ENCODE results near the gene SLC36A4.
"Not testable (repeated sequence)": the region's sequence is repeated elsewhere in the genome, so short reads cannot be mapped to it uniquely, and the experiment has no call there.

Gene SLC36A4

DNA sequence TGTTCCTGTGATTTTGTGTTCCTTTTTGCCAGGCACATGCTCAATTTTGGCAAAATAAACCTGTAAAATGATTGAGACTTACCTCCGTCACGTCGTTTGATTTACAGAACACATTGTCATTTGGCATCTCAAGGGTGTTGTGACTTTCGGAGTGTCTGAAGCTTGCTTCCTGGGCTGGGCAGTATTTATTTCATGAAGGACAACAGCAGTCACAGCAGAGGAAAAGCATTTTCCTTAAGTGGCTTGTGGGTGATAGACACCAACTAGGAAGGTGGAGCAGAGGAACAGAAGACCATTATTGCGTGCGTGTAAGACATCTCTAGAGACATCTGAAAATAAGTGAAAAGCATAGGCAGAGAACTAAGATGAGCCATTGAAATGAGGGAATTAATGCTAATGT is 80.2 kb downstream of the SLC36A4 start:
- no peak for DNase-seq

DNA sequence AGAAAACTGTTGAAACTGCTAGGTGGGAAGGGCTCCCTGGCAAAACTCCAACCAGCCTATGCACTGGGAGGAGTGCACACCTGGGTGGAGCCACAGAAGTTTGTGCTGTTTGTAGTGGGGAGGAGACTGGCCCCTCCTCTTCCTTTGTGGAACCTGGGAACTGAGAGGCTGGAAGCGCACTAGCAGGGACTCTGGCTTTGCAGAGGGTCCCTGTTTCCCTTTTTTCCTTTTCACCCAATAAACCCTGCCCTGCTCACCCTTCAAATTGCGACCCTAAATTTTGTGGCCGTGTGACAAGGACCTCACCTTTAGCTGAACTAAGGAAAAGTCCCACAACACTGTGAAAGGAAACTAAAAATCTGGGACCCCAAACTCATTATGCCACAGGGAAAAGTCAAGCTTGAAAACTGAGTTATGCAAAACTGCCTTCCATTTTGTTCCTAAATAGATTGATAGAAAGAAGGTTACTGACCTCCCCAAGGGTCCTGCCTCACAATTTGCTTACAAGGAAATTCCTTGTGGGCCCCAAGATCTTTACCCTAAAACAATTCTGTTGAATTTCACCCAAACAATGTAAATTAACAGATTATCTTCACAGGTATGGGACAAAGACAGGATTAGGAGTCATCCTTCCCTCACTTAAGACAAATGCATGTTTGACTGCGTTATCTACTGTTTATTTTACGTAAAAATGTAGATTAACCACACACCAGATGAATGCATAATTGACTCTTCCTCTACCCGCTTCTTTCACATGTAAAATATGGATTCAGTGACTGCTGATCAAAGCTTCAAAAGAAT is 81.0 kb downstream of the SLC36A4 start:
- DNase-seq: no peak

DNA sequence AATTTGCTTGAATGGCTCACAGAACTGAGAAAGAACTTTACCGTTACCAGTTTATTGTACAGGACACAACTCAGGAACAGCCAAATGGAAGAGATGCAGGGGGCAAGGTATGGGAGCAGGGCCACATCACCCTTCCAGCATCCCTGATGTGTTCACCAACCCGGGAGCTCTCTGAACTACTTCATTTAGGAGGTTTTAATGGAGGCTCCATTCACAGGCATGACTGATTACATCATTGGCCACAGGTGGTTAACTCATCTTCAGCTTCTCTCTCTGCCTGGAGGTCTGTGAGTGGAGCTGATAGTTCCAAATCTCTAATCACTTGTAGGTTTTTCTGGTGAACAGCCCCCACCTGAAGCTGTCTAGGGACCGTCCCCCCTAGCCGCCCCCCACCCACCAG is 83.5 kb downstream of the SLC36A4 start:
- no peak for DNase-seq

DNA sequence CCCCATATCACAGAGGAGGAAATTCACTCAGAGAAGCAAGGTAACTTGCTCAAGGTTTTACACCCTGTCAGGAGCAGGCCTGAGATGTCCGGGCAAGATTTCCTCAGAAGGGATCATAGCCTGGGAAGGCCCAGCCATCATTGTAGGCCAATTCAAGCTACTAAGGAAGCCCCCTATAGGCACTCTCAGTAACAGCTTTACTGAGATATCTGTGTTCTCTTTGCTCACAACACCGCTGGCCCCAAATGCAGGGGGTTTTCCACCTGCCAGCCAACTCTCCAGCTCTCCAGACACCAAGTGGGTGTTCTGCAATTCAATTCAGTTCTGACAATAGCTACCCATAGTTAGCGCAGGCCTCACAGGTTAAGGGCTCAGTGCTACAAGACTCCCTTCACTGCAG is 84.0 kb downstream of the SLC36A4 start:
- DNase-seq: no peak

DNA sequence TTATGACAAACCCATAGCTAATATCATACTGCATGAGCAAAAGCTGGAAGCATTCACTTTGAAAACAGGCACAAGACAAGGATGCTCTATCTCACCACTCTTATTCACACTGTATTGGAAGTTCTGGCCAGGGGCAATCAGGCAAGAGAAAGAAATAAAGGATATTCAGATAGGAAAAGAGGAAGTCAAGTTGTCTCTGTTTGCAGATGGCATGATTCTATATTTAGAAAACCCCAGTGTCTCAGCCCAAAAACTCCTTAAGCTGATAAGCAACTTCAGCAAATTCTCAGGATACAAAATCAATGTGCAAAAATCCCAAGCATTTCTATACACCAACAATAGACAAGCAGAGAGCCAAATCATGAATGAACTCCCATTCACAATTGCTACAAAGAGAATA is 86.6 kb downstream of the SLC36A4 start:
- DNase-seq: not testable (repeated sequence)

DNA sequence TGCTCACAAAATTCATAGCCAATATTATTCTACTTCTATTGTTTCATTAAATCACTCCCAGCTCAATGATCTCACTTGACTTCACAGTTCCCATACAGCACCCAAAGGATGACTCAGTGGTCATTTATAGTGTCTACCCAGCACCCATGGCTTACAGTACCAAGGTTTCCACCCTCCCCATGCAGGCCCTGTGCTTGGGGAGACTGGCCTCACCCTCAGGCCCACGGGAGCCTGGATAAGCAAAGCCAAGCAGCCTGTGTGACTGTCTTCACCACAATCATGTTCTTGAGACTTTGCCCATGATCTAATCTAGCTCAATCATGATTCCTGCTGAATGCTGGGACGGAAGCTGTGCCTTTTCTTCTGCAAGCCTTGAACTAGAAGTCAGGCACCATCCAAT is 97.6 kb downstream of the SLC36A4 start:
- no peak for DNase-seq

DNA sequence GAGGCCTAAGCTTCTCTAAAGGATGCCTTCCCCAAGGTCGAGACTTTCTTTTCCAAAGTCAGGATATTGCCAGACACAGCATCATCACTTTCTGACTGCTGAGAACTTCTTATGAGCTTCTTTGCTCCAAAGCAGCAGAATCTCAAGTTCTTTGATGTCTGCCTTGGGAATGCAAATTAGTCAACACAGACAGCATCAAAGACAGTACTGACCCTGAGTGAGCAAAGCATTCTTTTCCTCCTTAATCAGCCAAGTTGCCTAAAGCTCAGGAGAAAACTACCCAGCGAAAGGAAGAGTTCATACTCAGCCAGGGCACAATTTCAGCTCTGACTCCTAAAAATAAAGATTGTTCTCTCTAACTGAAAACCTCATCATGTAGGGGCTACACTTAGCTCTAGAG is 98.0 kb downstream of the SLC36A4 start:
- no peak for DNase-seq
